Measurements from ENCODE around the gene KLHDC7B. TPM values are rescaled to one million over a fixed set of nuclear protein-coding genes. Genes with fewer than 3 reads are reported as not detected.
A peak's percentile ranks its signal among the peaks of the same experiment; 100 is the strongest.

The KLHDC7B gene
- total and polyA plus RNA-seq, 10 of the 15 experiments (the other 5 are each of a cell fraction or from before 2014, with no cell fraction given) = 0.05 to 2.2 (median 0.93) TPM; not detected in 2

GRCh38 chr22:50531546-50531961 is 14.1 kb upstream of the KLHDC7B start (continued):
- peak; percentile 71; the same call in 1 of the 3 replicates for TF ChIP-seq POU2F2 (IDR thresholded peaks at IDR 0.05; ENCODE audit: borderline replicate concordance, low read depth, low read length)
- TF ChIP-seq ZSCAN29 (IDR thresholded peaks at IDR 0.05) = 0 out of 2 replicates have a peak, but pooled peaks have one; percentile 27
- peak in 1 of 2 experiments; percentile 91; a peak in 2 of 3 replicates for TF ChIP-seq EGR1 (IDR thresholded peaks at IDR 0.05; ENCODE audit: borderline replicate concordance in 1 of 2, low read depth in 2 of 2, low read length in 2 of 2)
- peak; percentile 79 for TF ChIP-seq NR2F1 (conservative IDR thresholded peaks at IDR 0.05)
- TF ChIP-seq YY1 (IDR thresholded peaks at IDR 0.05; ENCODE audit: low read depth, low read length) = 0 out of 2 replicates have a peak, but pooled peaks have one; percentile 12
- TF ChIP-seq TCF3 (IDR thresholded peaks at IDR 0.05; ENCODE audit: borderline replicate concordance, insufficient read depth, low read depth, low read length) = peak; percentile 95
- TF ChIP-seq TAF1 (IDR thresholded peaks at IDR 0.05; ENCODE audit: borderline replicate concordance, low read depth, low read length) = peak; percentile 50; the same call in 1 of the 2 replicates
- no peak; the same call in 1 of the 2 replicates for TF ChIP-seq CHD1 (IDR thresholded peaks at IDR 0.05; ENCODE audit: low read depth, low read length)
- TF ChIP-seq TCF12 (IDR thresholded peaks at IDR 0.05; ENCODE audit: low read depth, low read length) = peak; percentile 86; the same call in 1 of the 2 replicates
- TF ChIP-seq, protein P1, sequence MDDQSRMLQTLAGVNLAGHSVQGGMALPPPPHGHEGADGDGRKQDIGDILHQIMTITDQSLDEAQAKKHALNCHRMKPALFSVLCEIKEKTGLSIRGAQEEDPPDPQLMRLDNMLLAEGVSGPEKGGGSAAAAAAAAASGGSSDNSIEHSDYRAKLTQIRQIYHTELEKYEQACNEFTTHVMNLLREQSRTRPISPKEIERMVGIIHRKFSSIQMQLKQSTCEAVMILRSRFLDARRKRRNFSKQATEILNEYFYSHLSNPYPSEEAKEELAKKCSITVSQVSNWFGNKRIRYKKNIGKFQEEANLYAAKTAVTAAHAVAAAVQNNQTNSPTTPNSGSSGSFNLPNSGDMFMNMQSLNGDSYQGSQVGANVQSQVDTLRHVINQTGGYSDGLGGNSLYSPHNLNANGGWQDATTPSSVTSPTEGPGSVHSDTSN (IDR thresholded peaks at IDR 0.05; ENCODE audit: insufficient replicate concordance, low read depth, low read length) = peak; percentile 24
- TF ChIP-seq SREBF1 (IDR thresholded peaks at IDR 0.05; ENCODE audit: low read length) = no peak
- TF ChIP-seq GATAD2B (conservative IDR thresholded peaks at IDR 0.05; ENCODE audit: low read depth) = no peak
- no peak for TF ChIP-seq MEF2A (IDR thresholded peaks at IDR 0.05; ENCODE audit: insufficient read depth, low read depth, low read length)
- TF ChIP-seq PAX5 (IDR thresholded peaks at IDR 0.05; ENCODE audit: borderline replicate concordance, low read depth, low read length) = peak; percentile 57; the same call in 1 of the 2 replicates
- TF ChIP-seq LARP7 (IDR thresholded peaks at IDR 0.05) = no peak; the same call in 1 of the 2 replicates
- 0 out of 2 replicates have a peak, but pooled peaks have one; percentile 17 for TF ChIP-seq CHD2 (IDR thresholded peaks at IDR 0.05; ENCODE audit: borderline replicate concordance, low read depth, low read length)
- no peak for TF ChIP-seq BMI1 (IDR thresholded peaks at IDR 0.05; ENCODE audit: borderline replicate concordance)
- TF ChIP-seq IKZF1 (conservative IDR thresholded peaks at IDR 0.05) = peak; percentile 54; the same call in 1 of the 2 replicates
- no peak for TF ChIP-seq IRF3 (IDR thresholded peaks at IDR 0.05)
- peak; percentile 4; the same call in 1 of the 2 replicates for TF ChIP-seq BCL11A (IDR thresholded peaks at IDR 0.05; ENCODE audit: low read depth, low read length)

Measured in GM12878 (cell line).